HG03095 (cell line): ENCODE results near the gene SDHAF4.
"Not testable (repeated sequence)": the region's sequence is repeated elsewhere in the genome, so short reads cannot be mapped to it uniquely, and the experiment has no call there.

Experiments used
- ATAC-seq: cut with Tn5 transposase; IDR thresholded peaks from one replicate; pipeline ENCODE4 v1.9.1; 2021; ENCODE audit warnings: moderate library complexity; ENCODE audit not compliant: unreplicated experiment

The SDHAF4 gene

DNA sequence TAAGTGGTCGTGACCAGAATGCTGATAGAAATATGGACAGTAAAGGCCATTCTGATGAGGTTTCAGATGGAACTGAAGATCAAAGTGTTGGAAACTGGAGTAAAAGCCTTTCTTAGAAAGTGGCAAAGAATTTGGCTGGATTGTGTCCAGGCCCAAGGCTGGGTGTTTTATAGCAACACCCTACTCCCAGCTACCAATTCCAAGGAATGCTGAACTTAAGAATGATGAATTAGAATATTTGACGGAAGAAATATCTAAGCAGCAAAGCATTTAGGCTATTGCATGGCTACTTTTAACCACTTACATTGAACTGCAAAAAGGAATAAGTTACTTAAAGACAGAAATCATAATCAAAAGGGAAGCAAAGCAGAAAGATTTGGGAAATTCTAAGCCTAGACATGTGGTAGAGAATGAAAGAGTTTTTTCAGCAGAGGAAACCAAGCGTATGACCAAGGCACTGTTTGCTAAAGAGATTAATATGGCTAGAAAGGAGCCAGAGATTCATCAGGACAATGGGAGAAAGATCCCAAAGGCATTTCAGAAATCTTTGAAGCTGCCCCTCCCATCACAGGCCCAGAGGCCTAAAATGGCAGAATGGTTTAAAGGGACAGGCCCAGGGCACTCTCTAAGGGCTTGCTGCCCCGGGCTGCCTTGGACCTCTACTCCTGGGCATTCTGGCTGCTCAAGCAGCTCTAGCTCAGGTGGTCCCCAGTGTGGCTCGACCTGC, 25.8 kb downstream of the SDHAF4 start:
- no peak for ATAC-seq

DNA sequence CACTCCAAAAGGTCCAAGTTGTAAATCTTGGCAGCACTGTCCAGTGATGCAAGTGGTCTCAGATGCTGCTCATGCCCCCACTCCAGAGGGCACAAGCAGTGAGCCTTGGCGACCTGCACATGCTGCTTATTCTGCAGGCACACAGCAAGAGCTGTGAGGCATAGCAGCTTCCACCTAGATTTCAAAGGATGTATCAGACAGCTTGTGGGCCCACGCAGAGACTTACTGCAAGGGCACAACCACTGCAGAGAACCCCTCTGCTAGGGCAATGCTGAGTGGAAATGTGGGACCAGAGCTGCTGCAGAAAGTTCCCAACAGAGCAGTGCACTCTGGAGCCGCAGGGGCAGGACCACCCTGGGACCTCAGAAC, 26.4 kb downstream of the SDHAF4 start:
- ATAC-seq: no peak

DNA sequence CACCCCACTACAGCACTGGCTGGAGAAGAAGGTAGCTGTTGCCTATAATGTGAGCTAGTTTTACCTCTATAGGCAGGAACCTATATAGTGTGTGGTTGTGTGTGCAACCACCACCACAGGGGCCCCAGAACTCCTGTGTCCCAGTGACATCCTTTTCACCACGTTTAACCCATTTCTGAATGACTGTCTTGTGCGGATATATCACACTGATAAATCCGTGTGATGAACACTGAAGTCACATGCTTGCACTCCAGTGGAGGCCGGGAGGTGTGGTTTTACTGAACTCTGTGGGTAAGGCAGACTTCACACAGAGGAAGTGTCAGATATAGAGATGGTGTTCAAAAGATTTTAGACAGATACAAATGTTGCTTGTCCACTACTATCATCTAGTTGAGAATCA, 32.5 kb downstream of the SDHAF4 start:
- ATAC-seq: no peak

DNA sequence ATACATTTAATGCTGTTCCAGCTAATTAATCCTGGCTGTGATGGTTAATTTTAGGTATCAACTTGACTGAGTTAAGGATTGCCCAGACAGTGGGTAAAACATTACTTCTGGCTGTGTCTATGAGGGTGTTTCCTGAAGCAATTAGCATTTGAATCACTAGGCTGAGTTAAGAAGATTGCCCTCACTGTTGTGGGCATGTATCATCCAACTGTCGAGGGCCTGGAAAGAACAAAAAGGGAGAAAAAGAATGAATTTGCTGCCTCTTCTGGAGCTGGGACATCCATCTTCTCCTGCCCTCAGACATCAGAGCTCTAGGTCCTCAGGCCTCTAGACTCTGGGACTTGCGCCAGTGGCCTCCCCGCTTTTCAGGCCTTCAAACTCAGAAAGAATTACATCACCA, 34.3 kb downstream of the SDHAF4 start:
- ATAC-seq: no peak

DNA sequence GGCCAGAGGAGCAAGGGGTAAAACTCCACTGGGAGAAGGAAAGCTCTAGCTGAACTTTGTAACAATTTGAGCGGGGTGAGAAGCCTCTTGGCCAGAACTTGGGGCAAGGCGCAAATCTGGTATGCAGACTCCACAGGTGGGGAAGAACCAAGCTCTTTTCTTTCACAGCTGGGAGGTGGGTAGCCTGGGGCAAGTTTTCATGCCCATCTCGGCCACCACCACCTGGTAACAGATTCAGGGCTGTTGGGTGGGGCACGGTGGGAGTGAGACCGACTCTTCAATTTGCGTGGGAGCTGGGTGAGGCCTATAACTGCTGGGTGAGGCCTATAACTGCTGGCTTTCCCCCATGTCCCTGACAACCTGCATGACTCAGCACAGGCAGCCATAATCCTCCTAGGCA, 37.5 kb downstream of the SDHAF4 start:
- no peak for ATAC-seq

DNA sequence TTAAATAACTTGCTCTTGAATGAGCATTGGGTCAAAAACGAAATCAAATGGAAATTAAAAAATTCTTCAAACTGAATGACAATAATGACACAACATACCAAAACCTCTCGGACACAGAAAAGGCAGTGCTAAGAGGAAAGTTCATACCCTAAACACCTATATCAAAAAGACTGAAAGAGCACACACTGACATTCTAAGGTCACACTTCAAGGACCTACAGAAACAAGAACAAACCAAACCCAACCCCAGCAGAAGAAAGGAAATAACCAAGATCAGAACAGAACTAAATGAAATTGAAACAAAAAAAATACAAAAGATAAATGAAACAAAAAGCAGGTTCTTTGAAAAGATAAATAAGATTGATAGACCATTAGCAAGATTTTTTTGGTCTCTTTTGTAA, 40.6 kb downstream of the SDHAF4 start:
- ATAC-seq: not testable (repeated sequence)

DNA sequence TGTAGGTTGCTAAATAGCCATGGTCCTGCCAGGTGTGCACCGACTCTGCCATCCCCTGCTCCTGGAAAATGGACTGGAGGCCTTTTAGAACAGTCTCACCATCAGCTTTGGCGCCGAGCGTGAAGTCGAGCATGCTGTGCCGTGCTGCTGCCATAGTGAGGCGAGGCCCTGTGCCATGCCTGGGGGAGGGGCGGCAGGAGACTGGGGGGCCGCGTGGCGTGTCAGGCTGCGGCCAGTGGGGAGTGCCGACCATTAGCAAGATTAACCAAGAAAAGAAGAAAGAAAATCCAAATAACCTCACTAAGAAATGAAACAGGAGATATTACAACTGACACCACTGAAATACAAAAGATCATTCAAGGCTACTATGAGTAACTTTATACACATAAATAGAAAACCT, 42.5 kb downstream of the SDHAF4 start:
- not testable (repeated sequence) for ATAC-seq

DNA sequence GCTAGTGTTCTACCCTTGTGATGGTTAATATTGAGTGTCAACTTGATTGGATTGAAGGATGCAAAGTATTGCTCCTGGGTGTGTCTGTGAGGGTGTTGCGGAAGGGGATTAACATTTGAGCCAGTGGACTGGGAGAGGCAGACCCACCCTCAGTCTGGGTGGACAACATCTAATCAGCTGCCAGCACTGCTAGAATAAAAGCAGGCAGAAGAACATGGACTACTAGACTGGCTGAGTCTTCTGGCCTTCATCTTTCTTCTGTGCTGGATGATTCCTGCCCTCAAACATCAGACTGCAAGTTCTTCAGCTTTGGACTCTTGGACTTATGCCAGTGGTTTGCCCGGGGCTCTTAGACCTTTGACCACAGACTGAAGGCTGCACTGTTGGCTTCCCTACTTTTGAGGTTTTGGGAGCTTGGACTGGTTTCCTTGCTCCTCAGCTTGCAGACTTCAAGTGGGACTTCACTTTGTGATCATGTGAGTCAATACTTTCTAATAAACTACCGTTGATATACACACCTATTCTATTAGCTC, 50.1 kb downstream of the SDHAF4 start:
- no peak for ATAC-seq

DNA sequence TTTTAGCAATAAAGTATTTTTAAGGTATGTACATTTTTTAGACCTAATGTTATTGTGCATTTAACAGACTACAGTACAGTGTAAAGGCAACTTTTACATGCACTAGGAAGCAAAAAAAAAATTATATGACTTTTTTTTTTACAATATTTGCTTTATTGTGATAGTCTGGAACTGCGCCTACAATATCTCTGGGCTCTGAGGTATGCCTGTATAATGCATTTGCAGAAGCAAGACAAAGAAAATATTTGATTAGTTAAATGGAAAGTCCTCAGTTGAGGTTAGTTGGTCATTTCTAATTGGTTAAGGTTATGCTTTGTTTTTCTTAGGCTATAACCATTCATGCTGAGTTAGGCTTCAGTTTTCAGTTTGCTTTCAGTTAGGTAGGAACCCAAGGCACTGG, 54.0 kb downstream of the SDHAF4 start:
- ATAC-seq: no peak

DNA sequence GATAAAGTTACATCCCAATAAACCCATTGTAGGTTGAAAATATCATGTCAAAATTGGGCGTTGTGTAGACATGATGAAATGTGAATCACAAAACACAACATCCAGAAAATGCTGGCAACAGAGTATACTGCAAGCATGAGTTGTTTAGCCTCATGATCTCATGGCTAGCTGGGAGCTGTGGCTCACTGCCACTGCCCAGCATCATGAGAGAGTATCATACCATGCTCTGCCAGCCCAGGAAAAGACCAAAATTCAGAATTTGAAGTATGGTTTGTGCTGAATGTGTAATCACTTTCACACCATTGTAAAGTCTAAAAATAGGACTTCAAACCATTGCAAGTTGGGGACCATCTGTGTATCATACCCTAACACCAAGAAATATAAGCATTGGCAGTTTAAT, 55.7 kb downstream of the SDHAF4 start:
- ATAC-seq: no peak

DNA sequence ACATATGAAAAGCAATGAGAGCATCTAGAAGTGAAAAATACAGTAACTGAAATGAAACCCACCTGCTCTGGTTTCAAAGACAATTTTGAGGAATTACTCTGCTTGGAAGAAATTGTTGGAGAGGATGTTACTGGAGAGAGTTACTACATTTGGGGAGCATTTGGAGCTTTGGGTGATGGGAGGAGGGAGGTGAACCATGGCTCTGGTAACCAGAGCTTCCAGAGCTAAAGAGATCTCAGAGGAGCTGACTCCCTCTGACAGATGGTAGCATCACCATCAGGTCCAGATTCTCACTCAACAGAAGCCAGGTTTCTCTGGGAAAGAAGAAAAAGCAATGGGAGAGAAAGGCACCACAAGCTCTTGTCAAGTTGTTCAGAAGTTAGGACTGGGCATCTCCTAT, 58.7 kb downstream of the SDHAF4 start:
- ATAC-seq: no peak

DNA sequence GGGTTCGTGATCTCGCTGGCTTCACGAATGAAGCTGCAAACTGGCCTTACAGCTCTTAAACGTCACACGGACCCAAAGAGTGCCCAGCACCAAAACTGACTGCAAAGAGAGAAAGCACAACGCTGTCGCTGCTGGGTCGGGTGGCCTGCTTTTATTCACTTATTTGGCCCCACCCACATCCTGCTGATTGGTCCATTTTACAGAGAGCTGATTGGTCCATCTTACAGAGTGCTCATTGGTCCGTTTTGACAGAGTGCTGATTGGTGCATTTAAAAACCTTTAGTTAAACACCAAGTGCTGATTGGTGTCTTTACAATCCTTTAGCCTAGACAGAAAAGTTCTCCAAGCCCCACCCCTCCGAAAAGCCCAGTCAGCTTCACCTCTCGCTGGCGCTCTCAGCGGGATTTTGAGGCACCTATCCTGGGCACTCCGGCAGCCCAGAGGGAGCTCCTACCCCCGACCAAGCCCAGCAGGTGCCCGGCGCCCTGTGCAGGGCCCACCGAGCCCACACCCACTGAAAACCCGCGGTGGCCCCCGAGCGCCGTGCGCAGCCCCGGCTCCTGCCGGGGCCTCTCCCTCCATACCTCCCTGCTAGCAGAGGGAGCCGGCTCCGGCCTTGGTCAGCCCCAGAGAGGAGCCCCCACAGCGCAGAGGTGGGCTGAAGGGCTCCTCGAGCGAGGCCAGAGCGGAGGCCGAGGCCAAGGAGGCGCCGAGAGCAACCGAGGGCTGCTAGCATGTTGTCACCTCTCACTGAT, 60.9 kb downstream of the SDHAF4 start:
- no peak for ATAC-seq

DNA sequence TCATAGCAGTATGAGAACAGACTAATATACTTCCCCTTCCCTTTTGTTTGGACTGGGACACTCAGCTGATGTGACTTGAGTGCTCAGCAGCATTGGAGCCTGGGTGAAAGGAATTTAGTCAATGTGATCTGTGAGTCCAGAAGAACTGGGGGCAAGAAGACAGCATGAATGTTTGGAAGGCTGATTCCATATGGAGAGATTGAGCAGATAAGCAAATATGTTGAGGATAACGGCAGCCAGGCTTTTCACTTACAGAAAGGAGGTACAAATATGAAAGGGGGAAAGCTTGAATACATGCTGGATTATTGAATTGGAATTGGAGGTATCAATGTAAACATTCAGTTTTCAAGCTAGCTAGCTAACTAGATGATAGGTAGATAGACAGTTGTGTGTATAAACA, 63.2 kb downstream of the SDHAF4 start:
- no peak for ATAC-seq

DNA sequence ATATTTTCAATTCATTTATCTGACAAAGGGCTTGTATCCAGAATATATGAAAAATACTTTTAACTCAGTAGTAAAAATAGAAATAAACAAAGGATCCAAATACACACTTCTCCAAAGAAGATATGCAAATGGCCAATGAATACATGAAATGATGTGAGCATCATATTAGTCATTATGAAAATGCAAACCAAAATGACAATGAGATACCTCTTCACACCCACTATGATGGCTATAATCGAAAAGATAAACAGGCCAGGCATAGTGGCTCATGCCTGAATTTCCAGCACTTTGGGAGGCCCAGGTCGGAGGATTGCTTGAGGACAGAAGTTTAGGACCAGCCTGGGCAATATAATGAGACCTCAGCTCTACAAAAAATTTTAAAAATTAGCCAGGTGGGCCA, 67.1 kb downstream of the SDHAF4 start:
- no peak for ATAC-seq

DNA sequence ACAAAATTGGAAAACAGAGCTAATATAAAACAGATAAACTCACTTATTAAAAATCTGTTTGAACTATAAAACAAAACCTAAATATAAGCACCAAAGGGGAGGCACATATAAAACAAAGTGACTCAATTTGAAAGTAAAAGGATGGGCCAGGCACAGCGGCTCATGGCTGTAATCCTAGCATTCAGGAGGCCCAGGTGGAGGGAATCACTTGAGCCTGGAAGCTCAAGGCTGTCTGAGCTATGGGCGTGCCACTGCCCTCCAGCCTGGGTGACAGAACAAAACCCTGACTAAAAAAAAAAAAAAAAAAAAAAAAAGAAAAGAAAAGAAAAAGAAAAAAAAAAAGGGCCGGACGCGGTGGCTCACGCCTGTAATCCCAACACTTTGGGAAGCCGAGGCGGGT, 69.9 kb downstream of the SDHAF4 start:
- no peak for ATAC-seq

DNA sequence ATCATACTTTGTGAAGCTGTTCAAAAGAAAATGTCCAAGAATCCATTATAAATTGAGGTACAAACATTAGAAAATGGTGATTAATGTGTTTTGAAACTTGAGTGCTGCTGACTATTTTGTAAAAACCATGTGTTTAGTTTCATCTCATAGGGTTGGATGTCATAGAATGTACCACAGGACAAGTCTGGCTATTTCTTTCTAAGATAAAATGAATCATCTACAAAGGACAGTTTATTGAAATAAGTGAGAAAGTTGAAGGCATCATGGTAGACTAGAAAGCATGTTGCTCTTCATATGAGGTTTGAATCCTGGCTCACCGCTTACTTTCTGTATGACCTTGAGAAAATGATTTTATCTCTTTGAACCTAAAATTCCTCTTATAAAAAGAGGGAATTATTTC, 71.7 kb downstream of the SDHAF4 start:
- ATAC-seq: no peak
